Stomach (tissue), 19 donors: ENCODE measurements around the gene RGPD3. TPM values are rescaled to one million over a fixed set of nuclear protein-coding genes. Genes with fewer than 3 reads are reported as not detected.
A peak's percentile ranks its signal among the peaks of the same experiment; 100 is the strongest.
"Not testable (repeated sequence)": the region's sequence is repeated elsewhere in the genome, so short reads cannot be mapped to it uniquely, and the experiment has no call there.

Experiments used
- DNase-seq, 2 donors: peaks; one replicate each; pipeline versions ENCODE4 v3.0.0 to v3.0.0-alpha.2; 2013 to 2019
- H3K27ac ChIP-seq, 5 donors: fragments of 200-600 bp in 4 of 5; sonication (generic) in 4 of 5; one replicate each; pipeline ENCODE4 v1.5.1; 2013 to 2019; ENCODE audit warnings: mild to moderate bottlenecking in 1 of 5, moderate library complexity in 1 of 5
- H3K27me3 ChIP-seq, 3 donors: fragments of 200-600 bp; sonication (generic); one replicate each; pipeline ENCODE4 v1.5.1; 2017 to 2019; ENCODE audit warnings: mixed run types in 1 of 3
- H3K36me3 ChIP-seq, 4 donors: fragments of 200-600 bp; sonication (generic); 1 replicate in 3 of 4; 2 replicates in 1 of 4; pipeline ENCODE4 v1.5.1; 2016 to 2019
- H3K4me1 ChIP-seq, 4 donors: fragments of 200-600 bp; sonication (generic); one replicate each; pipeline ENCODE4 v1.5.1; 2016 to 2019
- H3K4me3 ChIP-seq, 4 donors: fragments of 200-600 bp; sonication (generic) in 3 of 4; one replicate each; pipeline ENCODE4 v1.5.1; 2016 to 2019; ENCODE audit warnings: mild to moderate bottlenecking in 1 of 4
- H3K9me3 ChIP-seq, 4 donors: fragments of 200-600 bp; sonication (generic); one replicate each; pipeline ENCODE4 v1.5.1; 2016 to 2019
- CTCF ChIP-seq, 7 experiments: fragments of 450-650 bp in 4 of 7; fragments of 200-600 bp in 3 of 7; sonication (generic) in 3 of 7; IDR thresholded peaks; one replicate each; pipeline ENCODE4 v1.5.1; 2016 to 2019; ENCODE audit warnings: antibody characterized with exemption in 7 of 7, control low read depth in 2 of 7, mild to moderate bottlenecking in 1 of 7
- EP300 ChIP-seq: sonication (generic); formaldehyde crosslinking; IDR thresholded peaks from one replicate; pipeline ENCODE4 v1.6.1; 2017; ENCODE audit warnings: antibody characterized with exemption
- POLR2A ChIP-seq, 4 donors: fragments of 450-650 bp; IDR thresholded peaks; one replicate each; pipeline ENCODE4 v1.6.1; 2016; ENCODE audit warnings: antibody characterized with exemption in 4 of 4, control low read depth in 2 of 4, mild to moderate bottlenecking in 1 of 4, moderate library complexity in 1 of 4
- POLR2AphosphoS5 ChIP-seq, 3 donors: sonication (generic); formaldehyde crosslinking; IDR thresholded peaks; one replicate each; pipeline ENCODE4 v1.6.1; 2016; ENCODE audit warnings: antibody characterized with exemption in 3 of 3
- WGBS, 5 donors: extraction: QIAGEN DNeasy Blood & Tissue Kit in 3 of 5; methylation state at CpG; one replicate each; pipeline versions ENCODE4 v1.1.5 to v1.1.7; 2013 to 2018; 5-methylcytosine and 5-hydroxymethylcytosine counted together
- intact Hi-C: fragments of 100-400 bp; cut with DNase I; formaldehyde crosslinking; loops from one replicate; pipeline ENCODE4 v1.15.1; 2023; ENCODE audit warnings: low total_unique reads
- long read RNA-seq, 10 donors: transcript quantifications; one replicate each; lab custom pipeline, GENCODE V29; 2026
- polyA plus RNA-seq, 3 donors: library from polyadenylated mRNA; stranded (reverse); fragments of 200-250 nt; gene quantifications; one replicate each; pipeline ENCODE4 v1.2.3, GENCODE V29; 2013
- total RNA-seq, 5 donors: library from RNA; depleted of rRNA; stranded (reverse); fragments of >200 nt; gene quantifications; one replicate each; pipeline versions ENCODE4 v1.1.0 to v1.2.3, GENCODE V29; 2014 to 2016
- donor health status: healthy with polysubstance abuse.
- donor health status: Bipolar disorder and iron deficiency.
- donor health status: healthy.

The RGPD3 gene
- total RNA-seq (1 to 10 TPM in 1 of 5 donors, under 1 TPM in 1, not detected in 3; 0.55 to 4.1 TPM), polyA plus RNA-seq (under 1 TPM in 2 of 3 donors, not detected in 1; 0.06 to 0.08 TPM)
- long read RNA-seq, donor 1 = 0 reads
- long read RNA-seq, donor 2 = 0 reads
- long read RNA-seq, donor 3 = 0 reads
- long read RNA-seq, donor 4 = 0 reads
- long read RNA-seq, donor 5 = 0 reads
- long read RNA-seq, donor 6 = 0 reads
- long read RNA-seq, donor 7 = 0 reads
- long read RNA-seq, donor 8 = 0 reads
- long read RNA-seq, donor 9 = 0 reads
- long read RNA-seq, donor 10 = 0 reads

- DNase-seq, H3K27ac ChIP-seq, H3K9me3 ChIP-seq, H3K4me1 ChIP-seq, H3K27me3 ChIP-seq, intact Hi-C loops, H3K36me3 ChIP-seq, H3K4me3 ChIP-seq: not testable (repeated sequence)
- 96 to 98% (median 97%) methylated on average over 19 to 45 of the region's 45 CpGs for WGBS, 5 donors
Observed at GRCh38 chr2:106468107-106468506, at the start of gene RGPD3. Gene RGPD3, minus strand, starts transcription at chr2:106468413. Its CDS starts 125 bp downstream, at chr2:106468288.

- Histone ChIP-seq H3K27me3 (no peaks in the 10 kb centered on the region), H3K4me3 (no peak overlapping the region), H3K9me3 (no peaks in the 10 kb centered on the region), H3K27ac (no peak overlapping the region), H3K36me3 (no peaks in the 10 kb centered on the region), H3K4me1 (no peaks in the 10 kb centered on the region)
- 93 to 96% (median 94%) methylated on average over 11 of the region's 11 CpGs for WGBS, 5 donors
- no peak for DNase-seq
- TF ChIP-seq POLR2A (IDR thresholded peaks at IDR 0.05) = no peak
- intact Hi-C loops = no loop called here
Observed at GRCh38 chr2:106517329-106517728, 49.1 kb upstream of the RGPD3 start.

GRCh38 chr2:106516864-106517263 is 48.7 kb upstream of the RGPD3 start:
- H3K27me3 ChIP-seq = no peaks in the 10 kb centered on the region
- H3K4me1 ChIP-seq = no peaks in the 10 kb centered on the region
- H3K9me3 ChIP-seq = no peaks in the 10 kb centered on the region
- intact Hi-C loops = no loop called here
- H3K27ac ChIP-seq = no peak overlapping the region
- no peak overlapping the region for H3K4me3 ChIP-seq
- 90 to 98% (median 95%) methylated on average over 1 of the region's 1 CpG for WGBS, 5 donors
- no peak for DNase-seq
- TF ChIP-seq EP300 = no peak
- no peak for TF ChIP-seq POLR2A (IDR thresholded peaks at IDR 0.05)
- no peak for TF ChIP-seq POLR2AphosphoS5 (IDR thresholded peaks at IDR 0.05)
- TF ChIP-seq CTCF (IDR thresholded peaks at IDR 0.05) = no peak
- no peaks in the 10 kb centered on the region for H3K36me3 ChIP-seq

- H3K9me3 ChIP-seq = no peaks in the 10 kb centered on the region
- H3K4me1 ChIP-seq = no peaks in the 10 kb centered on the region
- TF ChIP-seq POLR2A (IDR thresholded peaks at IDR 0.05) = no peak
- no peak for TF ChIP-seq EP300
- TF ChIP-seq POLR2AphosphoS5 (IDR thresholded peaks at IDR 0.05) = no peak
- TF ChIP-seq CTCF (IDR thresholded peaks at IDR 0.05) = no peak
- 71 to 86% (median 84%) methylated on average over 4 of the region's 4 CpGs for whole genome bisulfite sequencing, 5 donors
- intact Hi-C loops = no loop called here
- H3K36me3 ChIP-seq = no peaks in the 10 kb centered on the region
- H3K4me3 ChIP-seq = no peak overlapping the region
- no peaks in the 10 kb centered on the region for H3K27me3 ChIP-seq
- no peak overlapping the region for H3K27ac ChIP-seq
- no peak for DNase-seq
Observed at GRCh38 chr2:106516436-106516835, 48.2 kb upstream of the RGPD3 start.

GRCh38 chr2:106514827-106515226 is 46.6 kb upstream of the RGPD3 start:
- H3K9me3 ChIP-seq, H3K27ac ChIP-seq, DNase-seq, H3K4me1 ChIP-seq, H3K27me3 ChIP-seq, H3K36me3 ChIP-seq, H3K4me3 ChIP-seq, intact Hi-C loops: not testable (repeated sequence)
- 51 to 75% (median 66%) methylated on average over 3 of the region's 3 CpGs for WGBS, 5 donors

- DNase-seq, H3K4me3 ChIP-seq, H3K27me3 ChIP-seq, H3K9me3 ChIP-seq, H3K27ac ChIP-seq, H3K4me1 ChIP-seq, H3K36me3 ChIP-seq, intact Hi-C loops: not testable (repeated sequence)
- WGBS, 5 donors = 86 to 100% (median 95%) methylated on average over 1 to 3 of the region's 5 CpGs; no CpG with 5 or more reads in 1 of the 5 donors
Observed at GRCh38 chr2:106513391-106513790, 45.2 kb upstream of the RGPD3 start.

GRCh38 chr2:106511934-106512333 is 43.7 kb upstream of the RGPD3 start:
- H3K27ac ChIP-seq = not testable (repeated sequence)
- H3K4me3 ChIP-seq = peak overlapping the region in 1 of 4 donors; percentile 3

More at GRCh38 chr2:106511934-106512333, 43.7 kb upstream of the RGPD3 start:
- H3K27me3 ChIP-seq, intact Hi-C loops, H3K36me3 ChIP-seq, DNase-seq, H3K9me3 ChIP-seq, H3K4me1 ChIP-seq: not testable (repeated sequence)
- WGBS, 5 donors = 82 to 94% (median 86%) methylated on average over 7 of the region's 7 CpGs
